Limb (tissue), 2 donors: Measurements from ENCODE around the gene BRD9.

Source experiments
- DNase-seq, 2 donors: peaks; one replicate each; pipeline ENCODE4 v3.0.0-alpha.2; 2016; ENCODE audit errors: extremely low spot score in 2 of 2

Gene BRD9

DNA sequence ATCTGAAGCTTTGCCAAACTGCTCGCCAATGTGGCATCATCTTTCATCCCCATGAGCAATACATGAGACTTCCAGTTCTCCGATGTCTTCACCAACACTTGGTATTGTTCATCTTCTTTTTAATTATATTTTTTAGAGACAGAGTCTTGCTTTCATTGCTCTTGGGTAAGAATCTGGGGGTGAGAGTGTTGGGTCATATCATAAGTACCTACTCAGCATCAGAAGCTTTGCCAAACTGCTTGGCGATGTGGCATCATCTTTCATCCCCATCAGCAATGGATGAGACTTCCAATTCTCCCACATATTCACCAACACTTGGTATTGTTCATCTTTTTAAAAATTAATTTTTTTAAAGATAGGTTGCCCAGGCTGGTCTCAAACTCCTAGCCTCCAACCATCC is 77.2 kb downstream of the BRD9 start:
- no peak for DNase-seq
